HG03342 (cell line): Measurements from ENCODE around the gene SHANK2.

Experiments used
- ATAC-seq: cut with Tn5 transposase; IDR thresholded peaks from one replicate; pipeline ENCODE4 v1.9.1; 2021; ENCODE audit warnings: mild to moderate bottlenecking, moderate library complexity; ENCODE audit not compliant: unreplicated experiment

The SHANK2 gene

GRCh38 chr11:71223081-71223405 lies 29.3 kb downstream of the SHANK2 start:
- no peak for ATAC-seq

GRCh38 chr11:71222318-71223080 lies 29.9 kb downstream of the SHANK2 start:
- ATAC-seq = no peak

- ATAC-seq = no peak
Observed at GRCh38 chr11:71221821-71222220, 30.6 kb downstream of the SHANK2 start.

GRCh38 chr11:71221201-71221600 lies 31.2 kb downstream of the SHANK2 start:
- ATAC-seq = no peak

GRCh38 chr11:71218789-71219499 lies 33.4 kb downstream of the SHANK2 start:
- ATAC-seq = no peak

GRCh38 chr11:71215425-71215965 lies 36.9 kb downstream of the SHANK2 start:
- ATAC-seq = no peak

- no peak for ATAC-seq
Observed at GRCh38 chr11:71214553-71215424, 37.6 kb downstream of the SHANK2 start.

- ATAC-seq = no peak
Observed at GRCh38 chr11:71213696-71214552, 38.5 kb downstream of the SHANK2 start.

GRCh38 chr11:71212871-71213559 lies 39.4 kb downstream of the SHANK2 start:
- ATAC-seq = no peak

- no peak for ATAC-seq
Observed at GRCh38 chr11:71211631-71212030, 40.7 kb downstream of the SHANK2 start.

GRCh38 chr11:71210861-71211260 lies 41.5 kb downstream of the SHANK2 start:
- no peak for ATAC-seq

- ATAC-seq = no peak
Observed at GRCh38 chr11:71209656-71210055, 42.7 kb downstream of the SHANK2 start.

- no peak for ATAC-seq
Observed at GRCh38 chr11:71209181-71209580, 43.2 kb downstream of the SHANK2 start.

GRCh38 chr11:71208011-71208774 lies 44.2 kb downstream of the SHANK2 start:
- no peak for ATAC-seq

GRCh38 chr11:71207563-71207962 lies 44.8 kb downstream of the SHANK2 start:
- ATAC-seq = no peak

GRCh38 chr11:71206186-71206585 lies 46.2 kb downstream of the SHANK2 start:
- ATAC-seq = no peak

- no peak for ATAC-seq
Observed at GRCh38 chr11:71204748-71205664, 47.4 kb downstream of the SHANK2 start.

- ATAC-seq = no peak
Observed at GRCh38 chr11:71204294-71204693, 48.1 kb downstream of the SHANK2 start.
